LHCN-M2 (cell line): ENCODE results near the gene SPNS2. TPM values are rescaled to one million over a fixed set of nuclear protein-coding genes. Genes with fewer than 3 reads are reported as not detected.

Experiments
- DNase-seq: peaks from one replicate; pipeline ENCODE4 v3.0.0-alpha.2; 2012; ENCODE audit warnings: low read depth
- total RNA-seq: library from RNA; depleted of rRNA; stranded (reverse); fragments of >200 nt; gene quantifications from 2 replicates; pipeline ENCODE4 v1.2.3, GENCODE V29; 2014

The SPNS2 gene
- total RNA-seq, 1 experiment from 2014 or later = 0.23 TPM

- DNase-seq = no peak
Measured at GRCh38 chr17:4549781-4550533, 51.3 kb downstream of the SPNS2 start.

GRCh38 chr17:4550534-4551039, 51.9 kb downstream of the SPNS2 start:
- no peak for DNase-seq

GRCh38 chr17:4551141-4551540, 52.5 kb downstream of the SPNS2 start:
- DNase-seq = peak; percentile 14

- DNase-seq = no peak
Measured at GRCh38 chr17:4551796-4552525, 53.3 kb downstream of the SPNS2 start.

GRCh38 chr17:4553669-4554068, 55.0 kb downstream of the SPNS2 start:
- no peak for DNase-seq

- DNase-seq = no peak
Measured at GRCh38 chr17:4554441-4554996, 55.8 kb downstream of the SPNS2 start.

- DNase-seq = peak; percentile 92
Measured at GRCh38 chr17:4554997-4555799, 56.5 kb downstream of the SPNS2 start, which contains the start of gene MYBBP1A. Gene MYBBP1A, minus strand, starts transcription at chr17:4555384. Its CDS starts 60 bp downstream, at chr17:4555324.

GRCh38 chr17:4555873-4556759, 57.4 kb downstream of the SPNS2 start:
- no peak for DNase-seq

- DNase-seq = no peak
Measured at GRCh38 chr17:4556996-4557395, 58.3 kb downstream of the SPNS2 start.

- no peak for DNase-seq
Measured at GRCh38 chr17:4557626-4558346, 59.1 kb downstream of the SPNS2 start.

- no peak for DNase-seq
Measured at GRCh38 chr17:4558347-4558971, 59.8 kb downstream of the SPNS2 start.

- DNase-seq = no peak
Measured at GRCh38 chr17:4559139-4559791, 60.6 kb downstream of the SPNS2 start.

- DNase-seq = no peak
Measured at GRCh38 chr17:4559966-4560365, 61.3 kb downstream of the SPNS2 start.

- DNase-seq = no peak
Measured at GRCh38 chr17:4560421-4560820, 61.7 kb downstream of the SPNS2 start, which contains the start of gene GGT6. Gene GGT6, minus strand, starts transcription at chr17:4560577. Its CDS starts 56 bp downstream, at chr17:4560521.

GRCh38 chr17:4560837-4561256, 62.2 kb downstream of the SPNS2 start:
- no peak for DNase-seq

GRCh38 chr17:4562015-4562969, 63.6 kb downstream of the SPNS2 start:
- DNase-seq = no peak
